ENCODE data around the gene HACE1.
"Not testable (repeated sequence)": the region's sequence is repeated elsewhere in the genome, so short reads cannot be mapped to it uniquely, and the experiment has no call there.

The HACE1 gene

GRCh38 chr6:104754788-104755409 is 104.8 kb downstream of the HACE1 start:
- TF ChIP-seq SPI1 (IDR thresholded peaks at IDR 0.05; ENCODE audit: low read depth, low read length) (no peak), POLR2AphosphoS5 (IDR thresholded peaks at IDR 0.05; ENCODE audit: low read depth, low read length) (no peak), POU2F2 (IDR thresholded peaks at IDR 0.05; ENCODE audit: low read depth, low read length) (no peak), PAX5 (IDR thresholded peaks at IDR 0.05; ENCODE audit: insufficient read depth, low read length, severe bottlenecking) (no peak), TAF1 (IDR thresholded peaks at IDR 0.05; ENCODE audit: low read depth, low read length) (no peak), POLR2A (IDR thresholded peaks at IDR 0.05; ENCODE audit: low read depth, low read length) (no peak)
- FAIRE-seq, result no peak

GRCh38 chr6:104753251-104753650 is 106.5 kb downstream of the HACE1 start:
- TF ChIP-seq POLR2A (IDR thresholded peaks at IDR 0.05; ENCODE audit: low read depth, low read length) (no peak), PAX5 (IDR thresholded peaks at IDR 0.05; ENCODE audit: insufficient read depth, low read length, severe bottlenecking) (no peak), SPI1 (IDR thresholded peaks at IDR 0.05; ENCODE audit: low read depth, low read length) (no peak), POLR2AphosphoS5 (IDR thresholded peaks at IDR 0.05; ENCODE audit: low read depth, low read length) (no peak), TAF1 (IDR thresholded peaks at IDR 0.05; ENCODE audit: low read depth, low read length) (no peak), POU2F2 (IDR thresholded peaks at IDR 0.05; ENCODE audit: low read depth, low read length) (no peak)
- no peak for DNase-seq (ENCODE audit: insufficient read length, low spot score)
- no peak for FAIRE-seq

More at GRCh38 chr6:104754788-104755409, 104.8 kb downstream of the HACE1 start:
- no peak for DNase-seq (ENCODE audit: insufficient read length, low spot score)

GRCh38 chr6:104750449-104750848 is 109.3 kb downstream of the HACE1 start:
- TF ChIP-seq TAF1 (IDR thresholded peaks at IDR 0.05; ENCODE audit: low read depth, low read length) (no peak), POLR2AphosphoS5 (IDR thresholded peaks at IDR 0.05; ENCODE audit: low read depth, low read length) (no peak), SPI1 (IDR thresholded peaks at IDR 0.05; ENCODE audit: low read depth, low read length) (no peak), POU2F2 (IDR thresholded peaks at IDR 0.05; ENCODE audit: low read depth, low read length) (no peak), PAX5 (IDR thresholded peaks at IDR 0.05; ENCODE audit: insufficient read depth, low read length, severe bottlenecking) (no peak), POLR2A (IDR thresholded peaks at IDR 0.05; ENCODE audit: low read depth, low read length) (no peak)
- no peak for DNase-seq (ENCODE audit: insufficient read length, low spot score)
- no peak for FAIRE-seq

GRCh38 chr6:104739124-104739523 is 120.6 kb downstream of the HACE1 start:
- not testable (repeated sequence) for FAIRE-seq; DNase-seq (ENCODE audit: insufficient read length, low spot score)

GRCh38 chr6:104737567-104737966 is 122.2 kb downstream of the HACE1 start:
- not testable (repeated sequence) for FAIRE-seq; DNase-seq (ENCODE audit: insufficient read length, low spot score)

- FAIRE-seq, result no peak
- DNase-seq (ENCODE audit: insufficient read length, low spot score), result no peak
- TF ChIP-seq SPI1 (IDR thresholded peaks at IDR 0.05; ENCODE audit: low read depth, low read length) (no peak), POLR2AphosphoS5 (IDR thresholded peaks at IDR 0.05; ENCODE audit: low read depth, low read length) (no peak), POU2F2 (IDR thresholded peaks at IDR 0.05; ENCODE audit: low read depth, low read length) (no peak), POLR2A (IDR thresholded peaks at IDR 0.05; ENCODE audit: low read depth, low read length) (no peak), TAF1 (IDR thresholded peaks at IDR 0.05; ENCODE audit: low read depth, low read length) (no peak), PAX5 (IDR thresholded peaks at IDR 0.05; ENCODE audit: insufficient read depth, low read length, severe bottlenecking) (no peak)
Observed at GRCh38 chr6:104736545-104736944, 123.2 kb downstream of the HACE1 start.

GRCh38 chr6:104730450-104730849 is 129.3 kb downstream of the HACE1 start:
- FAIRE-seq, result no peak
- no peak for DNase-seq (ENCODE audit: insufficient read length, low spot score)

GRCh38 chr6:104729433-104729832 is 130.3 kb downstream of the HACE1 start:
- DNase-seq (ENCODE audit: insufficient read length, low spot score) (no peak), FAIRE-seq (no peak)
- TF ChIP-seq TAF1 (IDR thresholded peaks at IDR 0.05; ENCODE audit: low read depth, low read length), result no peak
- no peak for TF ChIP-seq SPI1 (IDR thresholded peaks at IDR 0.05; ENCODE audit: low read depth, low read length)
- TF ChIP-seq POLR2AphosphoS5 (IDR thresholded peaks at IDR 0.05; ENCODE audit: low read depth, low read length), result no peak
- no peak for TF ChIP-seq POU2F2 (IDR thresholded peaks at IDR 0.05; ENCODE audit: low read depth, low read length)
- TF ChIP-seq PAX5 (IDR thresholded peaks at IDR 0.05; ENCODE audit: insufficient read depth, low read length, severe bottlenecking), result no peak
- no peak for TF ChIP-seq POLR2A (IDR thresholded peaks at IDR 0.05; ENCODE audit: low read depth, low read length)

More at GRCh38 chr6:104730450-104730849, 129.3 kb downstream of the HACE1 start:
- no peak for TF ChIP-seq PAX5 (IDR thresholded peaks at IDR 0.05; ENCODE audit: insufficient read depth, low read length, severe bottlenecking)
- TF ChIP-seq SPI1 (IDR thresholded peaks at IDR 0.05; ENCODE audit: low read depth, low read length), result no peak
- no peak for TF ChIP-seq POLR2A (IDR thresholded peaks at IDR 0.05; ENCODE audit: low read depth, low read length)
- TF ChIP-seq TAF1 (IDR thresholded peaks at IDR 0.05; ENCODE audit: low read depth, low read length), result no peak
- no peak for TF ChIP-seq POU2F2 (IDR thresholded peaks at IDR 0.05; ENCODE audit: low read depth, low read length)
- no peak for TF ChIP-seq POLR2AphosphoS5 (IDR thresholded peaks at IDR 0.05; ENCODE audit: low read depth, low read length)

- FAIRE-seq (no peak), DNase-seq (ENCODE audit: insufficient read length, low spot score) (no peak)
- TF ChIP-seq PAX5 (IDR thresholded peaks at IDR 0.05; ENCODE audit: insufficient read depth, low read length, severe bottlenecking) (no peak), POLR2A (IDR thresholded peaks at IDR 0.05; ENCODE audit: low read depth, low read length) (no peak), SPI1 (IDR thresholded peaks at IDR 0.05; ENCODE audit: low read depth, low read length) (no peak), TAF1 (IDR thresholded peaks at IDR 0.05; ENCODE audit: low read depth, low read length) (no peak), POU2F2 (IDR thresholded peaks at IDR 0.05; ENCODE audit: low read depth, low read length) (no peak), POLR2AphosphoS5 (IDR thresholded peaks at IDR 0.05; ENCODE audit: low read depth, low read length) (no peak)
Observed at GRCh38 chr6:104728448-104728847, 131.3 kb downstream of the HACE1 start.

GRCh38 chr6:104718672-104719071 is 141.0 kb downstream of the HACE1 start:
- DNase-seq (ENCODE audit: insufficient read length, low spot score) (no peak), FAIRE-seq (no peak)
- no peak for TF ChIP-seq SPI1 (IDR thresholded peaks at IDR 0.05; ENCODE audit: low read depth, low read length)
- TF ChIP-seq POLR2A (IDR thresholded peaks at IDR 0.05; ENCODE audit: low read depth, low read length), result no peak
- TF ChIP-seq POLR2AphosphoS5 (IDR thresholded peaks at IDR 0.05; ENCODE audit: low read depth, low read length), result no peak
- no peak for TF ChIP-seq TAF1 (IDR thresholded peaks at IDR 0.05; ENCODE audit: low read depth, low read length)
- TF ChIP-seq PAX5 (IDR thresholded peaks at IDR 0.05; ENCODE audit: insufficient read depth, low read length, severe bottlenecking), result no peak
- TF ChIP-seq POU2F2 (IDR thresholded peaks at IDR 0.05; ENCODE audit: low read depth, low read length), result no peak
